Peyer's patch (tissue), 4 donors: ENCODE results near the gene TMEM163.

Source experiments
- CTCF ChIP-seq, 6 experiments: fragments of 450-650 bp in 4 of 6; fragments of 200-600 bp in 2 of 6; sonication (generic) in 1 of 6; IDR thresholded peaks; one replicate each; pipeline ENCODE4 v1.5.1; 2017 to 2019; ENCODE audit warnings: antibody characterized with exemption in 6 of 6, mild to moderate bottlenecking in 3 of 6, moderate library complexity in 1 of 6
- POLR2A ChIP-seq, 2 donors: fragments of 450-650 bp; IDR thresholded peaks; one replicate each; pipeline ENCODE4 v1.5.1; 2017; ENCODE audit warnings: antibody characterized with exemption in 2 of 2, mild to moderate bottlenecking in 2 of 2, moderate library complexity in 2 of 2

- TF ChIP-seq CTCF (IDR thresholded peaks at IDR 0.05) (no peak), POLR2A (IDR thresholded peaks at IDR 0.05) (no peak)
These were observed 307.4 kb downstream of the TMEM163 start for GRCh38 chr2:134411279-134411827.
